Stimulated activated naive CD8-positive, alpha-beta T cell treated with anti-CD3 and anti-CD28 coated beads, Interleukin-15, amount 100 ng/mL, for 72 hours (primary cell): ENCODE results near the gene MICU1.

ENCODE experiments used
- ATAC-seq: fragments of 150-1000 bp; cut with Tn5 transposase; 2 replicates; pipeline ENCODE4 v1.10.0; 2021; ENCODE audit warnings: mild to moderate bottlenecking, moderate library complexity
- DNase-seq, 2 donors: peaks; one replicate each; pipeline ENCODE4 v3.0.0; 2021 to 2022
- H3K27ac Mint-ChIP-seq, 2 donors: one replicate each; pipeline ENCODE4 v1.8.0; 2022; ENCODE audit warnings: mild to moderate bottlenecking in 2 of 2, mixed read lengths in 2 of 2, moderate library complexity in 2 of 2
- H3K27me3 Mint-ChIP-seq: one replicate; pipeline ENCODE4 v1.8.0; 2022; ENCODE audit warnings: mixed read lengths
- H3K4me1 Mint-ChIP-seq: one replicate; pipeline ENCODE4 v1.8.0; 2022; ENCODE audit warnings: mild to moderate bottlenecking, mixed read lengths
- H3K4me3 Mint-ChIP-seq, 2 donors: one replicate each; pipeline ENCODE4 v1.8.0; 2022; ENCODE audit warnings: mild to moderate bottlenecking in 2 of 2, mixed read lengths in 2 of 2, moderate library complexity in 1 of 2
- H3K9me3 Mint-ChIP-seq, 2 donors: one replicate each; pipeline ENCODE4 v1.8.0; 2022; ENCODE audit warnings: mixed read lengths in 2 of 2

The MICU1 gene

GRCh38 chr10:72509206-72509799 is 116.6 kb downstream of the MICU1 start:
- H3K27ac Mint-ChIP-seq = peak overlapping the region in 1 of 2 donors; percentile 82
- no peaks in the 10 kb centered on the region for H3K27me3 Mint-ChIP-seq
- peaks cover 8 to 9% of the 10 kb centered on the region in 2 donors for H3K9me3 Mint-ChIP-seq
- H3K4me3 Mint-ChIP-seq = no peak overlapping the region
- ATAC-seq (peak; percentile 99), DNase-seq (peak in 1 of 2 donors; percentile 11)
- H3K4me1 Mint-ChIP-seq = peaks cover 8% of the 10 kb centered on the region

DNA sequence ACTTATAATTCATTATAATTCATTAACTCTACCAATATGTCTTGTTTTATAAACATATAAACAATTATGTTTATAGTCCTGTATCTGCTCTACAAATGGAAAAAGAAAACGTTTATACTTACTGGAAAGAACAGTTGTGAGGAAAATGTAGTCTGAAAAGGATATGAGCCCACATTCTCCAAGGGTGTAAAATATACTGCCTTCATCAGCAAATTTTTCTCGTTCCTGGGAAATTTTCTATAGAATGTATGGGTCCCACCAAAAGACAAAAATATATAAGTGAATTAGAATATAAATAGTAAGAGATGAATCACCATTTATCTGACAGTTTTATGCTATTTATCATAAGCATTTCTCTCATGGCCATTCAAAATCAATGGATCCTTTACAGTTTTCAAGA is 117.8 kb downstream of the MICU1 start:
- no peak overlapping the region for H3K27ac Mint-ChIP-seq
- ATAC-seq = no peak
- peaks cover 11% of the 10 kb centered on the region for H3K4me1 Mint-ChIP-seq

GRCh38 chr10:72506474-72506873 is 119.4 kb downstream of the MICU1 start:
- Mint-ChIP-seq H3K27ac (no peak overlapping the region), H3K4me3 (no peak overlapping the region), H3K4me1 (peaks cover 15% of the 10 kb centered on the region), H3K27me3 (no peaks in the 10 kb centered on the region), H3K9me3 (peaks cover 0 to 11% of the 10 kb centered on the region in 2 donors)
- DNase-seq (no peak), ATAC-seq (no peak)

More for the DNA sequence above, 117.8 kb downstream of the MICU1 start:
- Mint-ChIP-seq H3K9me3 (peaks cover 2 to 11% of the 10 kb centered on the region in 2 donors), H3K4me3 (no peak overlapping the region), H3K27me3 (no peaks in the 10 kb centered on the region)
- DNase-seq = no peak

DNA sequence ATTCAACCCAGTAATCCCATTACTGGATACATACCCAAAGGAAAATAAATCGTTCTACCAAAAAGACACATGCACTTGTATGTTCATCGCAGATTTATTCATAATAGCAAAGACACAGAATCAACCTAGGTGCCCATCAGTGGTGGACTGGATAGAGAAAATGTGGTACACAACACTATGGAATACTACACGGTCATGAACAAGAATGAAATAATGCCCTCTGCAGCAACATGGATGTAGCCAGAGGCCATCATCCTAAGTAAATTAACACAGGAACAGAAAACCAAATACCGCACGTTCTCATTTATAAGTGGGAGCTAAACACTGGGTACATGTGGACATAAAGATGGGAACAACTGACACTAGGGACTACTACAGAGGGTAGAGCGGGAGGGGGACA is 120.4 kb downstream of the MICU1 start:
- H3K4me3 Mint-ChIP-seq = no peak overlapping the region
- no peak for DNase-seq
- H3K27ac Mint-ChIP-seq = no peak overlapping the region
- H3K9me3 Mint-ChIP-seq = peaks cover 0 to 11% of the 10 kb centered on the region in 2 donors
- no peak for ATAC-seq
- no peaks in the 10 kb centered on the region for H3K27me3 Mint-ChIP-seq
- H3K4me1 Mint-ChIP-seq = peaks cover 15% of the 10 kb centered on the region

DNA sequence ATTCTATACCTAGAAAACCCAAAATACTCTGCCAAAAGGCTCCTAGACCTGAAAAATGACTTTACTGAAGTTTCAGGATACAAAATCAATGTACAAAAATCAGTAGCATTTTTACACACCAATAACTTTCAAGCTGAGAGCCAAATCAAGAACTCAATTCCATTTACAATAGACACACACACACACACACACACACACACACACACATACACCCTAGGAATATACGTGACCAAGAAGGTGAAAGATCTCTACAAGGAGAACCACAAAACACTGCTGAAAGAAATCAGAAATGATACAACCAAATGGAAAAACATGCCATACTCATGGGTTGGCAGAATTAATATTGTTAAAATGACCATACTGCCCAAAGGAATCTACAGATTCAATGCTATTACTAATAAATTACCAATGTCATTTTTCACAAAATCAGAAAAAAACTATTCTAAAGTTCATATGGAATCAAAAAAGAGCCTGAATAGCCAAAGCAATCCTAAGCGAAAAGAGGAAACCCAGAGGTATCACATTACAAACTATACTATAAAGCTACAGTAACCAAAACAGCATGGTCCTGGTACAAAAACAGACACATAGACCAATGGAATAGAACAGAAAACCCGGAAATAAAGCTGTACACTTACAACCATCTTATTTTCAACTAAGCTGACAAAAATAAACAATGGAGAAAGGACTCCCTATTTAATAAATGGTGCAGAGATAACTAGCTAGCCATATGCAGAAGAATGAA is 122.0 kb downstream of the MICU1 start:
- peaks cover 0 to 11% of the 10 kb centered on the region in 2 donors for H3K9me3 Mint-ChIP-seq
- ATAC-seq (no peak), DNase-seq (no peak)
- H3K27ac Mint-ChIP-seq = peak overlapping the region in 1 of 2 donors; percentile 50
- no peaks in the 10 kb centered on the region for H3K27me3 Mint-ChIP-seq
- H3K4me3 Mint-ChIP-seq = no peak overlapping the region
- H3K4me1 Mint-ChIP-seq = peaks cover 8% of the 10 kb centered on the region

DNA sequence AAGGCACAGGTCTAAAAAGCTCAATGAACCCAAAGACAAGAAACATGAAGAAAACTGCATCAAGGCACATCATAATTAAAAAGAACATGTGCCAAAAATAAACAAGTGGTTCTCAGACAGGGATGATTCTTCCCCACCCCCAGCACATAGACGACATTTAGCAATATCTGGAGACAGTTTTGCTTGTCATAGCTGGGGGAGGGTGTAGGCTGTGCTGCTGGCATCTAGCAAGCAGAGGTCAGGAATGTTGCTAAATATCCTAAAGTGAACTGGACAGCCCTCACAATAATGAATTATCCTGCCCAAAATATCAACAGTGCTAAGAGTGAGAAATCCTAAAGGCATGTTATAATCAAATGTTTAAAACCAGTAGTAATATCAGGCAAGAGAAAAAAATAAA is 122.6 kb downstream of the MICU1 start:
- Mint-ChIP-seq H3K27me3 (no peaks in the 10 kb centered on the region), H3K4me3 (no peak overlapping the region), H3K4me1 (peaks cover 7% of the 10 kb centered on the region), H3K9me3 (peaks cover 0 to 11% of the 10 kb centered on the region in 2 donors), H3K27ac (no peak overlapping the region)
- ATAC-seq (no peak), DNase-seq (no peak)

DNA sequence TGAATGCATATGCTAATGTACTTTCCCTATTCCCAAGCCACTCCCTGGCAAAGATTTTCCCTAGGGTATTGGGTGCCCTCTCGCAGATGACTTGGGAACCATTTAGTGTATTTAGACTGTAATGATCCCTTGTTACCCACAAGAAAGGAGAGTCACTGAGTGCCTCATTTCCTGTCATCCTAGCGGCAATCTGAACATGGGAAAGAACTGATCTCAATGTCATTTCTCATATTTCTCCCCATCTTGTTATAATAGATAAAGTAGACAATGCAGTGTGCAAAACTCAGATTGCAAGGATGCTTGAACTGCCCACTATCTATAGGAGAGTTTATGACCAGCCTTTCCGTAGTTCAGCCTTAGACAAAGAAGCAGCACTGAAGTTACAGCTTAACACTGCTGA is 123.3 kb downstream of the MICU1 start:
- Mint-ChIP-seq H3K4me1 (peaks cover 7% of the 10 kb centered on the region), H3K9me3 (peaks cover 0 to 11% of the 10 kb centered on the region in 2 donors), H3K27ac (peak overlapping the region in 1 of 2 donors; percentile 67), H3K4me3 (no peak overlapping the region), H3K27me3 (no peaks in the 10 kb centered on the region)
- ATAC-seq (no peak), DNase-seq (no peak)

DNA sequence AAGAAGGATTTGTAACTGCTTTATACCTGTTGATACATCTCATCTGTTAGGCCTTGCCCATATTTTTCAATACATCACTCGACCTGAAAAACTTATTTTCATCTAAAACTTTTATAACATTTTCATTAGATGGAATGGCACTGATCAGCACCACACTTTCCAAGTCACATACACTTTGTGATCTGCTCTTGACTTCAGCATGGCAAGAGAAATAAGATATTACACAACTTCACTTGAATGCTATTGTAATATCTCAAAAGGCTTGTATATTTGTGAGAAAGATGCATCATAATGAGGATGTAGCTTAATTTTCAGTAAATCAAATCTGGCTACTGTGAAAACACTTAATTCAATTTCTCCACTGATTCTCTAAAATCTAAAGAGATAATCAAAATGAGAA is 126.2 kb downstream of the MICU1 start:
- Mint-ChIP-seq H3K4me3 (no peak overlapping the region), H3K27me3 (no peaks in the 10 kb centered on the region), H3K27ac (no peak overlapping the region), H3K9me3 (peaks cover 0 to 11% of the 10 kb centered on the region in 2 donors), H3K4me1 (peaks cover 7% of the 10 kb centered on the region)
- no peak for DNase-seq
- ATAC-seq = no peak

- H3K9me3 Mint-ChIP-seq = no peaks in the 10 kb centered on the region
- H3K4me3 Mint-ChIP-seq = no peak overlapping the region
- no peak overlapping the region for H3K27ac Mint-ChIP-seq
- ATAC-seq (no peak), DNase-seq (no peak)
- no peaks in the 10 kb centered on the region for H3K4me1 Mint-ChIP-seq
- no peaks in the 10 kb centered on the region for H3K27me3 Mint-ChIP-seq
Observed at GRCh38 chr10:72490951-72491350, 134.9 kb downstream of the MICU1 start.

GRCh38 chr10:72487521-72487920 is 138.4 kb downstream of the MICU1 start:
- H3K9me3 Mint-ChIP-seq = no peaks in the 10 kb centered on the region
- no peaks in the 10 kb centered on the region for H3K27me3 Mint-ChIP-seq
- H3K27ac Mint-ChIP-seq = no peak overlapping the region
- H3K4me1 Mint-ChIP-seq = no peaks in the 10 kb centered on the region
- no peak for ATAC-seq
- no peak for DNase-seq
- H3K4me3 Mint-ChIP-seq = no peak overlapping the region

GRCh38 chr10:72487116-72487515 is 138.8 kb downstream of the MICU1 start:
- no peaks in the 10 kb centered on the region for H3K9me3 Mint-ChIP-seq
- no peak overlapping the region for H3K27ac Mint-ChIP-seq
- ATAC-seq (no peak), DNase-seq (no peak)
- no peaks in the 10 kb centered on the region for H3K4me1 Mint-ChIP-seq
- H3K27me3 Mint-ChIP-seq = no peaks in the 10 kb centered on the region
- H3K4me3 Mint-ChIP-seq = no peak overlapping the region

DNA sequence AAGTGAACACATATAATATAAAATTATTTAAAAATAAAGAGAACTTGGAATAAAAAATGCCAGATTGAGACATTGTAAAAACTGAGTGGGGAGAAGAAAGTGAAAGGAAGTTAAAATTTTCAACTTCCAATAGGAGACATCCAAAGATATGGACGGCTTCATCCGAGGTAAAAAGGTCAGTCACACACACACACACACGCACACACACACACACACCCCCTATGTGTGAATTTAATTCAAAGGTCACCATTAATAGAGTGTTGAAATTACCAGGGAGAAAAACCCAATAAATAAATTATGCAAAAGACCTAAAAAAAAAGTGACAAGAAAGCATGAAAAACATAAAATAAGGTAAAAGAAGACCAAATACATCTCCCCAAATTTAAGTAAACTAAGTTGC is 140.2 kb downstream of the MICU1 start:
- DNase-seq = no peak
- Mint-ChIP-seq H3K27ac (no peak overlapping the region), H3K4me3 (no peak overlapping the region), H3K4me1 (no peaks in the 10 kb centered on the region), H3K27me3 (no peaks in the 10 kb centered on the region), H3K9me3 (no peaks in the 10 kb centered on the region)
- ATAC-seq = no peak

DNA sequence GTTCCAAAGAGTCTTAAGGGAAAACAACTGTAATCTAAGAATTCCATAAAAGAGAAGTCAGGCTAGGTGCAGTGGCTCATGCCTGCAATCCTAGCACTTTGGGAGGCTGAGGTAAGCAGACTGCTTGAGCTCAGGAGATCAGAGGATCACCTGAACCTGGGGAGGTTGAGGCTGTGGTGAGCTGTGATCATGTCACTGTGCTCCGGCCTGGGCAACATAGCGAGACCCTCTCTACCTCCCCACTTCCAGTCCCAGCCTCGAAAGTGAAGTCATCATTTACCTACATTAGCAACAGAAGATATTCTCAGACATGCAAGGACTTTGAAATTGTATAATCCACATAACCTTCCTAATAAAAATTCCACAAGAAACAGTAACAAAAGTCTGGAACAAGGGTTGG is 141.4 kb downstream of the MICU1 start:
- Mint-ChIP-seq H3K4me3 (no peak overlapping the region), H3K9me3 (no peaks in the 10 kb centered on the region), H3K27me3 (no peaks in the 10 kb centered on the region), H3K4me1 (no peaks in the 10 kb centered on the region), H3K27ac (no peak overlapping the region)
- DNase-seq = no peak
- ATAC-seq = no peak

GRCh38 chr10:72483471-72483870 is 142.4 kb downstream of the MICU1 start:
- Mint-ChIP-seq H3K4me1 (no peaks in the 10 kb centered on the region), H3K27ac (no peak overlapping the region)
- DNase-seq = no peak

DNA sequence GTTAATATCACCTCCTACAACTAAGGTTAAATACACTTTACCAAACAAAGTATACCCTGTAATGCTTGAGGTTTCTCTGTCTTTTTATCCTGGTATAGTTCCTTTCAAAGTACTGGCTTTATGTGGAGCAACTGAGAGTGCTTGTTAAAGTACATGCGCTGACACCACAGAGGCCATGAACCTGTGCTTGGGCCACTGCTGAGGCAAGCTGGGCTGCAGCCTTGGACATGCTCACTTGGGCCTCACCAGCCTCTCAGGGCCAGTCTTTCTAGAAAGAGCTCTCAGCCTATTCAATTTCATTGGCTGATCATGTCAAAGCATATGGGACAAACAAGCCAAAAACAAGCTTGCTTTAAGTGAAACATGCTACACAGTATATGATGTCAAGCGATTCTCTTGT is 145.0 kb downstream of the MICU1 start:
- Mint-ChIP-seq H3K27me3 (no peaks in the 10 kb centered on the region), H3K9me3 (no peaks in the 10 kb centered on the region), H3K4me1 (no peaks in the 10 kb centered on the region), H3K4me3 (no peak overlapping the region), H3K27ac (no peak overlapping the region)
- no peak for ATAC-seq
- no peak for DNase-seq

More at GRCh38 chr10:72483471-72483870, 142.4 kb downstream of the MICU1 start:
- Mint-ChIP-seq H3K9me3 (no peaks in the 10 kb centered on the region), H3K27me3 (no peaks in the 10 kb centered on the region), H3K4me3 (no peak overlapping the region)
- ATAC-seq = no peak

DNA sequence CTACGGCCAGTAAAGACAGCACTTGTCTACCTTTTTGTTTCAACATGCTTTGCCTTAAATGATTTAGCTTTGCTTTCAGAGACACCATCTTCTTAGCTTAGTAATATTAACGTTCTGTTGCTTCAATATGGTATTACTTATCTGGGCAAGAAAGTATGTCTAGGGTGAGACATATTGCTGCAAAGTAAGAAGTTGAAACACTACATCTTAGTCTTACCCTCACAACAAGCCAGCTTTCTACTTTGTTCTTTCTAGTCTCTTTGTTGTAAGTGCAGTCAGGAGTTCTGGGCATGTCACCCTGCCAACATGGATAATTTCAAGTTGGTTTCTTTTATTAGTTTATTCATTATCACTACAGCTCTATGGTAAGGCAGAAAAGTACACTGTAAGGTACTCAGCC is 148.4 kb downstream of the MICU1 start:
- no peaks in the 10 kb centered on the region for H3K27me3 Mint-ChIP-seq
- H3K9me3 Mint-ChIP-seq = no peaks in the 10 kb centered on the region
- H3K4me3 Mint-ChIP-seq = no peak overlapping the region
- no peak for DNase-seq
- ATAC-seq = no peak
- no peaks in the 10 kb centered on the region for H3K4me1 Mint-ChIP-seq
- H3K27ac Mint-ChIP-seq = no peak overlapping the region
